ENCODE results near the gene COMP. TPM values are rescaled to one million over a fixed set of nuclear protein-coding genes. Genes with fewer than 3 reads are reported as not detected.

Gene COMP
- total RNA-seq, 1 experiment from 2014 or later: 0.16 TPM

- H3K27ac Mint-ChIP-seq (ENCODE audit: unreplicated experiment): no peak overlapping the region
- H3K27me3 Mint-ChIP-seq (ENCODE audit: insufficient read depth, unreplicated experiment): no peaks in the 10 kb centered on the region
- TF ChIP-seq CTCF (IDR thresholded peaks at IDR 0.05; ENCODE audit: insufficient read depth in 1 of 2, low read depth in 1 of 2, low read length in 1 of 2, severe bottlenecking in 1 of 2, unreplicated experiment in 1 of 2): no peak
- Histone ChIP-seq H3K4me1 (no peaks in the 10 kb centered on the region), H3K9me3 (no peaks in the 10 kb centered on the region), H3K27me3 (replicated peaks; ENCODE audit: control insufficient read depth, insufficient read depth, low read length) (no peaks in the 10 kb centered on the region), H3K36me3 (ENCODE audit: control insufficient read depth, insufficient read depth, low read length) (no peaks in the 10 kb centered on the region; the same call in 1 of the 2 replicates), H3K4me3 (ENCODE audit: low read depth, low read length) (no peak overlapping the region)
- CTCF ChIA-PET: no interaction called here
- H3K4me3 Mint-ChIP-seq (ENCODE audit: unreplicated experiment): no peak overlapping the region
- H3K36me3 Mint-ChIP-seq (ENCODE audit: insufficient read depth, unreplicated experiment): no peaks in the 10 kb centered on the region
- intact Hi-C loops (cut with micrococcal nuclease; ENCODE audit: unreplicated experiment): no loop called here
- H3K4me1 Mint-ChIP-seq (ENCODE audit: low read depth, unreplicated experiment): no peaks in the 10 kb centered on the region
- POLR2A ChIA-PET: no interaction called here
- H3K9me3 Mint-ChIP-seq (ENCODE audit: unreplicated experiment): no peaks in the 10 kb centered on the region
- no TSS peak for BruUV-seq (replicated peaks)
- DNase-seq: no peak
Measured at GRCh38 chr19:18750295-18750970, 40.7 kb downstream of the COMP start.

- no TSS peak for BruUV-seq (replicated peaks)
- H3K4me1 ChIP-seq: no peaks in the 10 kb centered on the region
- POLR2A ChIA-PET: no interaction called here
- no peak overlapping the region for H3K4me3 ChIP-seq (ENCODE audit: low read depth, low read length)
- H3K27me3 ChIP-seq (replicated peaks; ENCODE audit: control insufficient read depth, insufficient read depth, low read length): no peaks in the 10 kb centered on the region
- H3K36me3 ChIP-seq (ENCODE audit: control insufficient read depth, insufficient read depth, low read length): no peaks in the 10 kb centered on the region; the same call in 1 of the 2 replicates
- no peak overlapping the region for H3K27ac Mint-ChIP-seq (ENCODE audit: unreplicated experiment)
- intact Hi-C loops (cut with micrococcal nuclease; ENCODE audit: unreplicated experiment): no loop called here
- no peaks in the 10 kb centered on the region for H3K9me3 Mint-ChIP-seq (ENCODE audit: unreplicated experiment)
- H3K4me1 Mint-ChIP-seq (ENCODE audit: low read depth, unreplicated experiment): no peaks in the 10 kb centered on the region
- no peaks in the 10 kb centered on the region for H3K36me3 Mint-ChIP-seq (ENCODE audit: insufficient read depth, unreplicated experiment)
- no peak for DNase-seq
- no peak for TF ChIP-seq CTCF (IDR thresholded peaks at IDR 0.05; ENCODE audit: insufficient read depth in 1 of 2, low read depth in 1 of 2, low read length in 1 of 2, severe bottlenecking in 1 of 2, unreplicated experiment in 1 of 2)
- CTCF ChIA-PET: no interaction called here
- no peak overlapping the region for H3K4me3 Mint-ChIP-seq (ENCODE audit: unreplicated experiment)
- H3K27me3 Mint-ChIP-seq (ENCODE audit: insufficient read depth, unreplicated experiment): no peaks in the 10 kb centered on the region
- no peaks in the 10 kb centered on the region for H3K9me3 ChIP-seq
Measured at GRCh38 chr19:18749362-18750231, 41.5 kb downstream of the COMP start.

- no peaks in the 10 kb centered on the region for H3K9me3 ChIP-seq
- H3K27ac Mint-ChIP-seq (ENCODE audit: unreplicated experiment): no peak overlapping the region
- no peaks in the 10 kb centered on the region for H3K9me3 Mint-ChIP-seq (ENCODE audit: unreplicated experiment)
- DNase-seq: no peak
- BruUV-seq (replicated peaks): no TSS peak
- CTCF ChIA-PET: interaction anchor here (0.6 to 1.2 kb wide), 3 partner anchors 18 to 285 kb away, joined by 3 to 6 read pairs (median 4); no protein-coding TSS in a partner anchor
- POLR2A ChIA-PET: no interaction called here
- no peaks in the 10 kb centered on the region for H3K4me1 Mint-ChIP-seq (ENCODE audit: low read depth, unreplicated experiment)
- no peaks in the 10 kb centered on the region for H3K27me3 ChIP-seq (replicated peaks; ENCODE audit: control insufficient read depth, insufficient read depth, low read length)
- H3K36me3 Mint-ChIP-seq (ENCODE audit: insufficient read depth, unreplicated experiment): no peaks in the 10 kb centered on the region
- H3K4me1 ChIP-seq: peaks cover 22% of the 10 kb centered on the region
- no peaks in the 10 kb centered on the region for H3K36me3 ChIP-seq (ENCODE audit: control insufficient read depth, insufficient read depth, low read length)
- no peaks in the 10 kb centered on the region for H3K27me3 Mint-ChIP-seq (ENCODE audit: insufficient read depth, unreplicated experiment)
- H3K4me3 Mint-ChIP-seq (ENCODE audit: unreplicated experiment): no peak overlapping the region
- no peak for TF ChIP-seq CTCF (IDR thresholded peaks at IDR 0.05; ENCODE audit: insufficient read depth in 1 of 2, low read depth in 1 of 2, low read length in 1 of 2, severe bottlenecking in 1 of 2, unreplicated experiment in 1 of 2)
- intact Hi-C loops (cut with micrococcal nuclease; ENCODE audit: unreplicated experiment): no loop called here
- no peak overlapping the region for H3K4me3 ChIP-seq (ENCODE audit: low read depth, low read length)
Measured at GRCh38 chr19:18746401-18747325, 44.4 kb downstream of the COMP start.

Data from Caco-2 (cell line).